GM18907 (cell line): ENCODE measurements around the gene TBC1D22A.
A peak's percentile ranks its signal among the peaks of the same experiment; 100 is the strongest.

Experiments used
- ATAC-seq: cut with Tn5 transposase; IDR thresholded peaks from one replicate; pipeline ENCODE4 v1.9.1; 2021; ENCODE audit warnings: mild to moderate bottlenecking, moderate library complexity; ENCODE audit not compliant: unreplicated experiment

Gene TBC1D22A

DNA sequence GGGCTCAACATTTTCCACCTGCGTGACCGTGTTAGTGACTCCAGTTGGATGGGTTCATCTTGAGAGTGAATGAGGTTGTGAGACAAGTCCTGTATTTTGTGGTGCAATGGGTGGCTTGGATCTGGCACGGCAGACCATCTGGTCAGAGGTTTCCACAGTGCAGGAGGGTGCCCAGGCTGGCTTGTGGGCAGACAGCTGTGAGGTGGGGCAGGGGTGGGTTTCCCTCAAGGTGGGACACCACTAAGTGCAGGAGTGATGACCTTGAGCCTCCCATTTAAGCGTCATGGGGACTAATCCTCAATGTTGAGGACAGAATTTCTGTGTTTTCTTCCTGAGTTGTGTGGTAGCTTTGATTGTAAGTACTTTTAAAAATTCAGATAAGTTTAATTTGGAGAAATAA lies 220.6 kb downstream of the TBC1D22A start:
- ATAC-seq, result no peak

DNA sequence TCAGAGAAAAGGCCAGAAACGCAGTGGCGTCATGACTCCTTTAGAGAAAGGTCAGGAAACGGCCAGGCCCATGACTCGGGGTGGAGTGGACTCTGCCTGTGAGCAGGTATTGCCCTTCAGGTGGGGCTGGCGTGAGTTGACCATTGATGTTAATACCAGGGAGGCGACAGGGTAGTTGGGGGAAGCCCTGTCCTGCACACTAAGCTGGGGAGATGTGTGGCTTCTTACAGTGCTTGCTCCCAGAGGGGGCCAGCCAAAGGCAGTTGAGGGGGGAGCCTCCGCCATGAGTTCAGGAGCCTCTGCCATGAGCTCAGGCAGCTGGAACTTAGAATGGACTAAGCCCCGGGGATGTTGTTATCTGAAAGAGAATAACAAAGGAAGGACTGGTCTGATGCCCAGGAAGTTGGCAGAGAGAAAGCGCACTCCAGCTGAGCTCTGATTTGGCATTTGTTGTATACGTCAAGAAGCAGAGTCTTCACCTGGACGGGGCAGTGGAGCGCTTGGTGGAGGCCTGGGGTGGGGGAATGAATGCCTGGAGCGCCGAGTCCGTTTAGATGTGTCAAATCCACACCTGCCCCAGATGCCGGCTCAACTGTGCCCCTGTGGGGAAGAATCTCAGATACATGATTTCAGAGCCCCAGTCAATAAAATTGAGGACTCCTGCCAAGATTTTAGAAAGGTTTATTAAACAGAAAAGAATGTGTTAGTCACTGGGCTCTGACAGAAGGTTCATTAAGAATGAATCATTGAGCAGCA lies 222.5 kb downstream of the TBC1D22A start:
- no peak for ATAC-seq

DNA sequence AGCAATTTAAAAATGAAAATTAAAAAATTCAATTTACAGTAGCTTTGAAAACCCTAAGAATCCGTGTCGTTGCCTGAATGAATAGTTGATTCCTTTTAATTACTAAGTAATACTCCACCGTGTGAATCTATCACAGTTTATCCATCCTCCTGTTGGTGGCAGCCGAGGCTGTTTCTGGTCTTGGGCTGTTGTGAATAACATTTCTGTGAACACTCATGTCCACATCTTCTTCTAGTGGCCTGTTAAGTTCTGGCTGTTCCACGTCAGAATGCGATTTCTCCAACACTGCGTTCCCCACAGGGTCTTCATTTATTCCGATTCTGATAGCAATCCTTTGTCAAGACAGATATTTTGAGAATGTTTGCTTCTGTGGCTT lies 223.0 kb downstream of the TBC1D22A start:
- ATAC-seq, result no peak

DNA sequence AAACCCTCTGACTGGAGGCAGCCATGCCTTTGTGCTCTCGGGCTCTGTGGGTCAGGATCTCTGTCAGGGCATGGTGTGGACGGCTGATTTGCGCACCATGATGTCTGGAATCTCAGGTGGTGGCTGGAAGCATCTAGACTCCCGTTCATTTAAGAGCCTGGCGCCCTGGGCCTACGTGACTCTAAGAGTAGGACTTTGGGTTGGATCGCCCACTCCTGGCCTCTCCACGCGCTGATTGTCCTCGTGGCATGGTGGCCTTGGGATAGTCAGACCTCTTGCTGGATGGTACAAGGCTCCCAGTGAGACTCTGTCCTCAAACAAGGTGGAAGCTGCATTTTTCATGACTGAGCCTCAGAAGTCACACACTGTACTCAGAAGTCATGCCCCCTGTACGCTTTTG lies 224.3 kb downstream of the TBC1D22A start:
- ATAC-seq, result no peak

DNA sequence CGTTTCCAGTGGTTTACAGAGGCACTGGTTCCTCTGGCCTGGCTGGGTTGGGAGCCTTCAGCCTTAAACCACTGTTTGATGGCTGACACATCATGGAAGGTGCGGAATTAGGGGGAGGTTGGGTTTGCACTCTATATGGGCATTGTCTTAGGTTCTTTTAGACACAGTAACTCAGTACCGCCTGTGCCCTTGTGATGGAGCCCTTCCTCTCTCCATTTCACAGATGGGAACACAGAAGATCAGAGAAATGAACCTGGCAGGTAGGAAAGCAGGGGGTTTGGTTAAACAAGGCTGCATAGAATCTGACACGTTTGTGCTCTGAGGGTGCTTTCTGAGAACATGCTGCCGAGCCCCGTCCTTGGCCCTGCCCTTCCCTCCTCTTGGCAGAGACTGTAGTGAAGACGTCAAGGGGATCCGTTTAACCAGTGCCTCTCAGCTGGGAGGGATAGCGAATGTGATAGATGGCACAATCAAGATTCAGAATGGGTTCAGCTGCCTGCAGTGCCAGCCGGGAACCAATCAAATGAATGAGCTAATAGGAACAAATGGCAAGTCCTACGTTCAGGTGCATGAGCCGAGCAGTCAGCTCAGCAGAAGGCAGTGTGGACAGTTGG lies 228.6 kb downstream of the TBC1D22A start:
- no peak for ATAC-seq

DNA sequence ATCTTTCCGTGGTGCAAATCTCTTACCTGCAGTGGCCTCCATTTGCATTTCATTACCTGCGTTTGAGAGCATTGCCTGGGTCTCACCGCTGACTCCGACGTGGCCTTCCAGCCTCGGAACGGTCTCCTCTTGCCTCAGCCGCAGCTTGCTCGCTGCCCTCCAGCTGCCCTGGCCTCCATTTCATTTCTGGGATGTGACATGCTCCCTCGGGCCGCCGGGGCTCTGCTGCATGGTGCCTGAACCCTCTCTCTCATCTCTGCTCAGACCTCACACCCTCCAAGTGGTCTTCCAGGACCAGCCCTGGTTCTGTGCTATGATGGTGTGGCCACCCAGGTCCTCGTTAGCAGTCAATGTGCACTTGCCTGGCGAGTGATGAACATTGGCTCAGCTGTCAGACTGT lies 229.2 kb downstream of the TBC1D22A start:
- ATAC-seq, result no peak

DNA sequence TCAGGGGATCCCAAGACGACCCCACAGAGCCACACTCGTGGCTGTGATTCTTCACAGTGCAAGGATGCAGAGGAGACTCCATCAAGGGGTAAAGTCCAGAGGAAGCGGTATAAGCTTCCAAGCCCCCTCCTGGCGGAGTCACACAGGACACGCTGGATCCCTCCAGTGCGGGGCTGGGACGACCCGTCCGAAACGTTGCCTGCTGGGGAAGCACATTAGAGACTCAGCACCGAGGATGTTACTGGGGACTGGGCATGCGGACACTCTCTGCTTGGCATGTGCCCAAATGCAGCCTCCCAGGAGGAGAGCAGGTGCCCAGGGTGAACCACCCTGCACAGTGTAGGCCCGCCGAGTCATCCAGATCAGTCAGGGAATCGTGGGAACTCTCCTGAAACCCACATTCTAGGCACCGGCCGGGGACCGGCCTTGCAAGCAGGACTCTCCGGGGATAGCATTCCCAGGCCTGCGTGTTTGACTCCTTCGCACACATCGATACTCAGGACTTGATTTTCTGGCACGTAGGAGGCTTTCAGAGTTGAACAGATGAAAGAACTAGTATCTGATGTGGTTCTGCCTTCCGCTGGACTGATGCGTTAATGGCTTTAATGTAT lies 229.8 kb downstream of the TBC1D22A start:
- ATAC-seq, result no peak

DNA sequence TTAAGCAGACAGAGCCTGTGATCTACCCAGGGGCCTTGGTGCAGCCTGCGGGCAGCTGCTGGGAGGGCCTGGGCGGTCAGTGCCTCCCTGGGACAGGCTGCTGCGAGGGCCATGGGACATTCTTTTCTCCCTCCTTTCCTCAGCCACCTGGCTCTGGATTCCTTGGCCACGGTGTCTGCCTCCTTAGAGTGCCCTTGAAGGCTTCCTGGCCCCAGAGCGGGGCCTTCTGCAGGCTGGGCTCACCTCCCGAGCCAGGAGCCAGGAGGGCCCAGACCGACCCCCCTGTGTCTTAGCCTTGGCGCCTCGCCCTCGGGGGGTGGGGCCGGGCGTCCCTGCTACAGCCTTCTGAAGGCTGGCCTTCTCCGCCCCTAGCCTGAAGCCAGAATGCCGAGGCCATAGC lies 231.2 kb downstream of the TBC1D22A start:
- no peak for ATAC-seq

DNA sequence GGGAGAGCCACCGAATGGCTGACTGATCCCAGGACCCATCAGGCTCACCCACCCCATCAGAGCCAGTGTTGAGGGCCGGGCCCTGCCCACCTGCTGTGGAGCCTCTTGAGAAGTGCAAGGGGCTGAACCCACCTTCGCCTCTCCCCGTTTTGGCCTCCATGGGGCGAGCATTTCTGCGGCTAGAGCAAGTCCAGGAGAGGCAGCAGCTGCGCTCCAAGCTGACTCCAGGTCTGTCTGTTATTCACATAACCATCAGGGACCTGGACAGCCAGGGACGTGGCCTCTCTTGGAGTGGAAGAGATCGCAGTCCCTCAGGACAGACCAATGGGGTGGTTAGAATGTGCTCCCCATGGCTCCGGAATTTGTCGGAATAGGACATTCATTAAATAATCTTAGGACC lies 231.8 kb downstream of the TBC1D22A start:
- no peak for ATAC-seq

DNA sequence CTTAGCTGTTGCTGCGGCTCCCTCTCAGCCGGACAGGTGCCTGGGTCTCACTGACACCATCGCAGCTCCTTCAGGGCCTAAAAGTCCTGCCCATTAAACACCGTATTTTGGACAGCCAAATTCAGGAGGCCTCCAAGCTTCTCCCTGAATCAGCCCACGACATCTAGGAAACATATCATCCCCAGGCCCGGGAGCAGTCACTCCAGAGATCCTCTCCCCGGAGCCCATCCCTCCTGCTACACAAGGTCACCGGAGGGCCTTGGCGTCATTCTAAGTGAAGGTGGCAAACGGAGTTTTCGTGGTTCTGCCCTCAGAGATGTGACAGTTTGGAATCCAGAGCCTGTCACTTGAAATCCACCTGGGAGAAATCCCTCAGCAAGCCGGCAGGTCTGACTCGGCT lies 232.5 kb downstream of the TBC1D22A start:
- ATAC-seq, result no peak

DNA sequence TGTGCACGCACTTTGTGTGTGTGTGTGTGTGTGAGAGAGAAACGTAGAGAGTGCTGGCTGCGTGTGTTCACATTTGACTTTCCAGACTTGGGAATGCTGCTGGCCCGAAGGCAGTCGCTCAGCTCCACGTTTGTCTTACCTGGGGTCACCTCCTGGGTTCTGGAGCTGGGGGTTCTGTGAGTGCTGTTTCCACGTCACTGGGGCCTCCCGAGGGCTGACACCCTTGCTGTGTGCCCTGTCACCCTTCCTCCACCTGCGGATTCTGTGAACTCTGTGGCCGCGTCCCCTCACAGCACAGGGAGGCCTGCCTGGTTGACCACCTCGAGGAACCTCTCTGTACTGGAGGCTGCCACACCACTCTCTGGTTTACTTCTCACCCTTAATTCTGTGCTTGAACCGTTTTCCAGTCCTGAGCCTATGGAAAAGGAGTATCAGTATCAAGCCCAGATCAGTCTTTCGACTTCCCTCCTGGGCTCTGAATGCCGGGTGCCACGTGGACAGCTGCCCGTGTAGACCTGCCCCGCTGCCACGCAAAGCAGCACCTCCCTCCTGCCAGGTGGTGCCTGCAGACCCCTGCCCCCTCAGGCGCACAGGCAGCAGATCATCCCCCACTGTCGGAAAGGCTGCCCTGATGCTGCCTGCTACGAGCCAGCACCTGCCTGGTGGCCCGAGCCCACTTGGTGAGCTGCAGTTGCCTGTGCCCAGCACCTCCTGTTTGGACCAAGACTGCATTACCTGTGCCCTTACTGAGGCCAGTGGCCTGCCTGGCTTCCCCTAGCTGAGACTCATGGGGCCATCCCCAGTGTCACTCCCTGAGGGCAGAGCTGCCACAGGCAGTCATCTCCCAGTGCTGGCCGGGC lies 233.3 kb downstream of the TBC1D22A start:
- no peak for ATAC-seq

DNA sequence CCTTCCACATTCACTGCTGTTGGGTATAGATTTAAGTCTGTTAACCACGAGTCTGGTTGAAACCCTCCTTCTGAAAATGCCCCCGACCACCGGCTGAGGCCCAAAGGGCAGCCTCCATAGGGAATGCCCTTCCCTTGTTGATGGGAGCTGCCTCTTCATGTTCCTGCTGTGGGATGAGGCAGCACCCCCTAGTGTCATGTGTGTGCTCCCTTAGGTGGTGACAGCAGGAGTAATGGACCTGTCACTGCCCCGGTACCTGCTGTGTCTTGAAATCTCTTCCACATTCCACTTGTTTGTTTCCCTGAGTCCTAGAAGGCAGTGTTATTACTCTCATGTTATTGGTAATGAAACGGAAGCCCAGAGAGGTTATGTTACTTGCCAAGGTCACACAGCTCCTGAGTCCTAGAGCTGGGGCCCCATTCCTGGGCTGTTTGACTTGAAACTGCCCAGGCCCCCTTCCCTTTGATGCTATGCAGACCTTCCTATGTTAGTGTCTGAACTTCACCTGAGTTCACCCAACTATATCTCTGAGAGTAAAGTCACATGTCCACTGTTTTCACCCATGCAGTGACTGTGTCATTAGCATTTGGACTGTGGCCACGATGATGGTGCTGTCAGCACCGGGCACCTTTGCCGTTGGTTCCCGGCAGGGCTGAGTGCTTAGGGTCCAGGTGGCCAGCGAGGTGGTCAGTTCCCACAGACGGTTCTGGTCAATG lies 234.3 kb downstream of the TBC1D22A start:
- no peak for ATAC-seq

DNA sequence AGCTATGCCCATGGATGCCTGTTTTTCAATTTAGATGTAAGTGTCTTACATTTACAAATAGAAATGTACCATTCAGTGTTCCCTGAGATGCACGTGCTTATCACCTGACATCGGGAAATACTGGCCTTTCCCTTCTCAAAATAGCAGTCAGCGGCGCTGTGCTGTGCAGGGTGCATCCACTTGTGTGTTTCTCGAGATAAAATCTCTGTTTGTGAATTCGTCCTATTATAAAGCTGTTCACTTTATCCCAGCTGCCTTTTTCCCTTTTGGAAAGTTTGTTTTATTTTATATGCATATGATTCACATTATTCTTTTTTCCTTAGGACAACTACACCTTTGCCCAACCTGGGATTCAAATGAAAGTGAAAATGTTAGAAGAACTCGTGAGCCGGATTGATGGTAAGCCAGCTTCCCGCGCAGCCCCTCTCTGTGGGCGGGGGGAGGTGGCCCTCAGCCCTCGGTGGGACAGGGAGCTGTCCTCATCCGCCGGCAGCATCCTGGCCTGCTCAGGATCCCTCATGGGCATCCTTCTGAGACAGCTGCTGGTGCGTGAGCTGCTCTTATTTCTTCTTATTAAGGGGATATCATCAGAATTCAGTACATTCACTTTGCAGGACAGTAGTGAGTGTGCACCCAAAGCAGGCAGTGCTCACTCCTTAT lies 235.0 kb downstream of the TBC1D22A start:
- ATAC-seq, result no peak

DNA sequence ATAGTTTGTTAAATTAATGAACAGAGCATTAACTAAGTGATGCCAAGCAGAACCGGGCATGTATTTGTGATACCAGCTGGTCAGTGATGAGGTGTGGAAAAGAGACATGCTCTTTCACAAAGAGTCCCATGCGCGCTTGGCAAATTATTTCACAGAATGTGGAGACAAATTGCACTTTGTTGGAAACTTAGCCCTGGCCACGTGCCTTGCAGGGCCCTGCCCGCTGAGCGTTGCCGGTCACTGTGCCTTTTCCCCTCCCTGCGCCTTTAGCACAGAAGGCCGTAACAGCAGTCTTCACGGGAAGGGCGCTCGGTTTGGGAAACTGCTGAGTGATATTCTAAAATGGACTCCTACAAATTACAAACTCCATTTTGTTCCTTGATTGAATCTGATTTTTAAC lies 235.9 kb downstream of the TBC1D22A start:
- ATAC-seq, result no peak

DNA sequence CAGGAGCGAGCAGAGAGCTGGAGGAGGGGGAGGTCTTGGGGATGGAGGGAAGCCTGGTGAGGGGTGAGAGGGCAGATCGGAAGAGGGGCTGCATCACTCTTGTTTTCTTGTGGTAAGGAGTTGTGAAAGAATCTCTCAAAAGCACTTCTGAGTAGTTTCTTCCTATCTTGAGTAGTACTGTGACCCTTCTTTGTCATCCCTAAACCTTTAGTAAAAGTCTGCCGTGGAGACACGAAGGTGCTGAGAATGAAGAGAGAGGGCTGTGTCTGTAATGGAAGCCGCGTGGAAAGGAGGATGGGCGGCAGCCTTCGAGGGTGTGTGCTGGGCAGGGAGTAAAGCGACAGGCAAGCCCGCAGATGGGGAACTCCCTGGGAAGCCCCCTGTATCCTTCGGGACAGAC lies 237.8 kb downstream of the TBC1D22A start:
- no peak for ATAC-seq

DNA sequence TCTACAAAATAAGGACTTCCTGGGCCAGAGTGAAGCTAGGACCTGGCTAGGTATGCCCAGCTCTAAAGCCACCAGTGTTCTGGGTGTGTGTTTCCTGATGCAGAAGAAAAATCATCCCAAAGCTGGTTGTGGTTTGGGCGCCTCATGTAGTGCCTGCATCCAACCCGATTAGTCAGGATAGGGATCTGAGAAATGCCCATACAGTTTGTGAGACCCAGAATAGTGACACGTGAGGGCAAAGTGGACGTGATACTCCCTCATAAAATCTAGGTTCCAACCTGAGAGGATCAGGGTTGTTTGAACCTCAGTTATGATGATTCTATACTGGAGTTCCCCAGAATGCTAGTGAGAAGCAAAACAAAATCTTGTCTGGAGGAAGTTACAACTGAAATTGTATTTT lies 238.4 kb downstream of the TBC1D22A start:
- peak; percentile 55 for ATAC-seq

DNA sequence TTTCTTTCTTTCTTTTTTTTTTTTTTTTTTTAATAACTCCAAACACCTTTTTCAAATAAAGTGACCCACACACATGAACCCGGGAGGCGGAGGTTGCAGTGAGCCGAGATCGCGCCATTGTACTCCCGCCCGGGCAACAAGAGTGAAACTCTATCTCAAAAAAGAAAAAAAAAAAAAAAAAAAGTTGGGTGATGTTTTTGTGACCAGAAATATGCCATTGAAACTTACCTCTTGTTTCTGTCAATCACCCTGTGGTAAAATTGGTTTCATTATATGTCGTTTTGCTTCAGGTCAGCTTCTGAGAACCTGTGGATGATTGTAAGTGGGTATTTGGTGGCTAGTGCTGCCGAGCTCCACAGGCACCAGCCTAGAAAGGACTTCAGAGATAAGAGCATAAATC lies 238.8 kb downstream of the TBC1D22A start:
- ATAC-seq, result peak; percentile 54

DNA sequence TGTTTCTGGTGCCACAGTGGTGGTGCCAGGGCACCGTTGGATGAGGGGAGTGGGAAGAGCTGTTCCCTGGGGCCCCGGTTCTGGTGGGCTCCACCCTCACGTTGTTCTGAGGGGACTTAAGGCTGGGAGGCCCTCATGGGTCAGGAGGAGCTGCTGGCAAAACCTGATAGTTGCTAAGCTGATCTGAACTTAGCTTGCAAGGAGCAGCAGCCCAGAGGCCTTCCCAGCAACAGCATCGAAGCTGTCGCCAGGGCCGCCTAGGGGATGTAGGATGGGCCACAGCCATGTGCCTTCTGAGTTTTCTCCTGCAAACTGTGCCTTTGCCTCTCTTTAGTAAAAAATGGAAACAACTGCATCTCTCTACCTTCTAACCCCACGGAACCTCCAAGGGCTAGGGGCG lies 240.2 kb downstream of the TBC1D22A start:
- no peak for ATAC-seq

DNA sequence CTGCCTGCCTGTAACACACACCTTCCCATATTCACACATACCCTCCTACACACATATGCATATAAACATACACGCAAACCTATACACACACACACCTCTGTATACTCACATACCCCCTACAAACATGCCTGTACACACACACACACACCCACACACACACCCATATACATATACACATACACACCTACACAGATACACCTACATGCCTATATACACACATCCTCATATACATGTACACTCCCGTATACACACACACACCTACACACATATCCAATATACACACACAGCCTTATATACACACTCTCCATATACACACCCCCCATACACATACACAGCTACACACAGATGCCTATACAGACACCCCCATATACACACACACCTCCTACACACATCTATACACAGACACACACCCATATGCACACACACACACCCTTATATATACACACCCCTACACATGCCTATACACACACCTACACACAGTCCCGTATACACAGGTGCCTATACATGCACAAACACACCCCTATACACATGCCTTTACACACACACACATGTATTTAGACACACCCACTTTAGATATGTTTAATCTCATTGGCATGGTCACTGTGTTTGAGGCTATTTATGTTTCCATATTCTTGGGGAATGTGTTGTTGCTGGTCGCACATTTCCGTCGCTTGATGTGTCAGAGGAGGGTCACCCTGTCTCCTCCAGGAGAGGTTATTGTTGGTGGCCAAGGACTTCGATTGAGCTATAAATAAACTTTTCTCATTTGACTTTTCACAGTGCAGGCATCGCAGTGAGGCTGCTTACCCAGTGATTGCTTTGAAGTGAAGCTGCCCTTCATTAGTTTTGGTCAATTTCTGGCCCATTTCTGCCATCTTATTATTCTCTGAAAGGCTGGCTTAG lies 243.3 kb downstream of the TBC1D22A start:
- ATAC-seq, result no peak
